IPS DF 4.7 (cell line): ENCODE measurements around the gene AAR2.

Experiments
- DNase-seq: peaks from one replicate; pipeline ENCODE4 v3.0.0-alpha.2; 2013; ENCODE audit warnings: low spot score; ENCODE audit errors: extremely low read depth

The AAR2 gene

DNA sequence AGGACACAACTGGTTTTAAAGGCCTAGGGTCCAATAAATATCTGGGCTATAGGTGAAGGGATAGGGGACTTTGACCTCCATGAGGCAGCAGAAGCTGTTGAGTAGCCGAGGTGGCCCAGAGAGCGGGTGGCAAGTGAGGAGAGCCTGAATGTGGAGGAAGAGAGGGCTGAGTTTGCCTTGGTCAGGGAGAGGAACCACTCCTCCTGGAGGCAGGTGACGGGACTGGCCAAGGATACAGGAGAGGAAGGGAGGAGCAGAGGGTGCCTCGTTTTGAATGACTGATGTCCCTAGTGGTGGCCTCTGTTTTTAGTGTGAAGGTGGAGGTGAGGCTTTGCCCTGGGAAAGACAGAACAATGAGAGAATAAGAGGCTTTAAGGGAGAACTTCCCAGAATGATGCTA is 19.1 kb upstream of the AAR2 start:
- DNase-seq, result no peak

DNA sequence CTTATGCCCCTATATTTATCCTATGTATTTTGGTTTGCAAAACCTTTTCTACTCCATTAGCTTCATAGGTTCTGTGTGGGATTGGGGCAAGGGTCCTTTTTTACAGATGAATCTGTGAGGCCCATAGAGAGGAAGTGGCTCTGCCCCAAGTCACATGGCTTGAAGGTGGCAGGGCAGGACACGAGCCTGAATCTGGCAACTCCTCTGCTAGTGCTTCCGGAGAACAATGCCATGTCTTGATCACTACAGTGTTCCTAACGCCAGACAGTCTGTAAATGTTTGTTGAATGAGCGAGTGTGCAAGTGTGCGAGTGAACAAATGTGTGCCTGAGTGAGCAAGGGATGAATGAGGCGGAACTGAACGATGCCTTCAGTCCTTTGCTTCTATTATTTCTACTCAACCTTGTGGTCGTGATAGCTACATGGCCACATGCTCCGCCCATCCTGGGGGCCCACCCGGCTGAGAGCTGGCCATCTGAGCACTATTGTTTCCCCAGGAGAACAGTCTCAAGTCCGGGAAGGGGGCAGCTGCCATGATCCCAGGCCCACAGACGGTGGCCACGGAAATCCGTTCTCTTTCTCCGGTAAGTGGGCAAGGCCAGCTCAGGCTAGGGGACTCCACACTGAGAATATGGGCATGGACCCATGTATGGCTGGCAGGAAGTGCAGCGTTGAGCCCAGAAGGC is 17.8 kb upstream of the AAR2 start:
- DNase-seq, result no peak

DNA sequence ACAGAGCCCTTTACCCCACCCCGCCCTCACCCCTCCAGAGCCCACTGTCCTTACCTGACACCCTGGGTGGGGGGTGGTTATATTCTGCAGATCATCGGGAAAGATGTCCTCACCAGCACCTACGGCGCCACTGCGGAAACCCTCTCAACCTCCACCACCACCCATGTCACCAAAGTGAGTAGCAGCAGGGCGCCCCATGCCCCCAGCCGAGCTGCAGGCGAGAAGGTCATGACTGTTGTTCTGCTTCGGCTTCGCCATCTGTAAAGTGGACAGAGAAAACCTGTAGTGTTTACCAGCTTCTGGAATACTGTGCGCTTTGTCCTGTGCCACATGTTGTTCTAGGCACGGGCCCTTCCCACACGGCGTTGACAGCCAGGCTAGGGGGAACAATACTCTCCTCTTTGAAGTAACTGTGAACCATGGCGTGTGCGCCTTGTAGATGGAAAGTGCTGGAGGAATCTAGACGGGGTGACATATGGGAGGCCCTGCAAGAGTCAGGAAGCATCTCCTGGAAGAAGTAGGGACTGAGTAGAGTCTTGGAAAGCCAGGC is 16.5 kb upstream of the AAR2 start:
- no peak for DNase-seq

DNA sequence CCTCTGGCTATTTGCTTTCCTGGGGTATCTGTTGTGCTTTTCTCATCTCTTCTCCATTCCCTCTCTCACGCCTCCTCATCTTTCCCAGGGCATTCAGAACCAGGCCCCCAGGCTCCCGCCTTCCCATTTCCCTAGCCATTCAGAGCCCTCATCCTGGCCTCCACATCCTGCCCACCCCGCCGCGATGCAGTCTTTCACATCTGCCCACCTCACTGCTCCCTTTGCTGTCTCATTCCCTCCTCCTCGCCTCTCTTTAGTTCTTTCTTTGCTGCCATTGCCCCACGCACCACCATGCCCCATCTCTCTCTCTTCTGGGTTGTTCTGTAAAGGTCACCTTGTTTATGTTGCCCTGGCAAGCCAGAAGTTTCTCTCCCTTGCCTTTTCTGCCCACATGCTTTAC is 10.6 kb upstream of the AAR2 start:
- no peak for DNase-seq

DNA sequence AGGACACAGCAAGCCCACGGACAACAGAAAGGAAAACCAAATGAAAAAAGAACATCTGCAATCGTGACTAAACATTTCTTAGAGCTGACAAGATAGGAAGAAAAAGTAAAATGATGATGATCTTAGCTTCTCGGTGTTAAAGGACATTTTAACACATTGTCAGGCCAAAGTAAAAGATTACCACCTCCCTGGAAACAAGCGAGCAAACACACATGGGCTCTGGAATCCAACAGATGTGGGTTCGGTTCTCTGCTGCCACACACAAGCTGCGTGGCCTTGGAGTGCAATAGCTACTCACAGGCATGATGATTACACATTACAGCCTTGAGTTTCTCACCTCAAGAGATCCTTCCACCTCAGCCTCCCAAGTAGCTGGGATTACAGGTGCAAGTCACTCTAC is 7.5 kb upstream of the AAR2 start:
- DNase-seq, result no peak

DNA sequence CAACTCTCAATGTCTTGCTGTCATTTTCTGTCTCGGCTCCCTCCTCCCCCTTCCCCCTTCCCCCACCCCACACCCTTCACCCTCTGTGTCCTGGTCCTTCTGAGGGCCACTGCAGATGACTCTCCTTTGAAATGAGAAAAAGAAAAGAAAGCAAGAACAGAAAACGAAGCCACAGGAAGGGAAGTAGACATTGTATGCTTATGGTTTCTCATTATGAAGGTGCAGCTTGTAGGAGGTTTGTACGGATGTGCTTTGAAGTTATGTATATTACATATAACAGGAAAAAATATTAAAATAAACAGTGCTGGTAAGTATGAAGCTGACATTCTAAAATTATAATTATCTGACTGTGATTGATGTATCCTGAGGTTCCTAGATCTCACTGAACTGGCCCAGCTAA is 6.3 kb upstream of the AAR2 start:
- no peak for DNase-seq

DNA sequence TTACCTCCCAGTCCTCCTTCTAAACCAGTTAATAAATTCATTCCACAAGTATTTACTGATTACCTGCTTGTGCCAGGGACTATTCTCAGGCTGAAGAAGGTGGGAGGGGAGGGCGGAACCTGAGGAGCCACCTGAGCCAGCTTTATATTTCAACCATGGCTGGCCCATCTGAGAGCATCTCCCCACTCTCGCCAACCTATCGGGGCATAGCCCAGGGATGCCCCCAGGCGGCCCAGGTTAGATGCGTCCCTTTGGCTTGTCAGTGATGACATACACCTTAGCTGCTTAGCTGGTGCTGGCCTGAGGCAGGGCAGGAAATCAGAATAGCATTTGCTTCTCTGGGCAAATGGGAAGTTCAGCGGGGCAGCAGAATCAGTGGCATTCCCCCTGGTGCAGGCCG is 4.9 kb upstream of the AAR2 start:
- no peak for DNase-seq

DNA sequence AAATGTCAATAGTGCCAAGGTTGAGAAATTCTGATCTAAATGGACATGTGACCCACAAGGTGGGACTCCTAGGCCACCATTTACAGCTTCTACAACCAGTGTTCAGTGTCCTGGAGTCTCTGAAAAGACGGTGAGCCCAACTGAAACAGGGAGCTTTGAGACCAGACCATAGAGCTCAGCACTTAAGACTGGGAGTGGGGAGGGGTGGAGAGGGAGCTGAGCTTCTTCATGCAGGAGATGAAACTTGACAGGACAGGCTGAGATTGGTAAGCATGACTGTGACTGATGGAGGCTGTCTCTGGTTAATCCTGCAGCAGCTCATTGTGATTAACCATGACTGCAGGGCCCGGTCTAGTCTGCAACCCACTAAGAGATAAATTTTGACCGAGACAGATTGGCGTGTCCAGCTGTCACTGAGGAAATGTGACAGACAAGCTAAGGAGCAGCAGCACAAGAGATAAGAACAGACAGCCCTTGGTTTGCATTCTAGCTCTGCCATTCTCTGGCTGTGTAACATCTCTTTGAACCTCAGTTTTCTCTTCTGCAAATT is 1.4 kb upstream of the AAR2 start:
- no peak for DNase-seq

DNA sequence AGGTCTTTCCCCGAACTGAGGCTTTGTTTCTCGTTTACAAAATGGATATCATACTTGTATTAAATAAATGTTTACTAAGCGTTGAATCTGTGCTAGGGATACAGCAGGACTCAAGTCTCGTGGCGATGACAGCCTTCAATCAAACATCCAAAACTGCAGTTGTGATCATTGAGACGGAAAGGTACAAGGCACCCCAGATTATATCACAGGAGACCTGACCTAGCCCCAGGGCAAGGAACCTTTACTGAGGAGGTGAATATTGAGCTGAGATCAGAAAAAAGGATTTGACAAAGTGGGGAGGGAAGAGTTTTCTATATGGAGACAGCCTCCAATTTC is 476 bp downstream of the AAR2 start:
- DNase-seq, result no peak

DNA sequence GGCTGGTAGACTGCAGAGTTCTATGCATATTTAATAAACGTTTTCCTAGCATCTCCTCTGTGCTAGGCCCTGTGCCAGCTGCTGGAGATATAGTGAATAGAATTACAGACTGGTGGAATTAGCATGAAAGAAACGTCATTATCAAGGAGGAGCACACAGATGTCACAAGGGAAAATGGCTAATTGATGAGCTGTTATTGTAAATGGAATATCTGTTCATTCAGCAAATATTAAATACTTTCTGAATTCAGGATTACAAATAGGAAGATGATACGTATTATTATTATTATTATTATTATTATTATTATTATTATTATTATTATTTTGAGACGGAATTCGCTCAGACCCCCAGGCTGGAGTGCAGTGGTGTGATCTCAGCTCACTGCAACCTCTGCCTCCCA is 1.2 kb downstream of the AAR2 start:
- no peak for DNase-seq

DNA sequence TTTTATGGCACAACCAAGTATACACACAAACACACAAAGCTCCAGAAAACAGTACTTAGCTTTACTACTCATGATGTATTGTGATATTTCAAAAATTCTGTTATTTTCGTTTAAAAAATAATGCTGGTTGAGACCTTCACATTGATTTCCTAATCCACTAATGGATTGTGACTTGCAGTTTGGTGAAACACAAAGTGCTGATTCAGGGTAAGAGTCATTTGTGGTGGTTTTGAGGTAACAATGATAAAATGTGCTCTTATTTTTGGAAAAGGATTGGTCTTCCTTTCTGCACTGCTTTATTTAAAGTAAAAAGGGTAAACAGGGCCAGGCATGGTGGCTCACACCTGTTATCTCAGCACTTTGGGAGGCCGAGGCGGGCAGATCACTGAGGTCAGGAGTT is 1.9 kb downstream of the AAR2 start:
- no peak for DNase-seq

DNA sequence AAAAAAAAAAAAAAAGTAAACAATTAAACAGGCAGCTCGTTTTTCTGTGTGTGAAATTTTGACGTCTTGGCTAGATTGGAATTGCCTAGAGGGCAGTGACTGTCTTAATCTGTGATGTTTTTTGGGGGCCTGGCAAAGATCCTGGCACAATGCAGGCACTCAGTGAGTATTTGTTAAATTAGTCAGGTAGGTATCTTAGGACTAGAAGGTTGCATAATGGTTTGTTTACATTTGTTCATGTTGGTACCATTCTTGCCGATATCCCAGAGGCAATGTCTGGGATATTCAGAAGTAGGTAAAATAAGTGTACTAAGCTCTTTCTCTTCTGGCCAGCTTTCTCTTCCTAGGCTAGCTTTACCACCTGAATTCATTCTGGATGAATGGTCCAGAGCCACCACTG is 2.5 kb downstream of the AAR2 start:
- no peak for DNase-seq

DNA sequence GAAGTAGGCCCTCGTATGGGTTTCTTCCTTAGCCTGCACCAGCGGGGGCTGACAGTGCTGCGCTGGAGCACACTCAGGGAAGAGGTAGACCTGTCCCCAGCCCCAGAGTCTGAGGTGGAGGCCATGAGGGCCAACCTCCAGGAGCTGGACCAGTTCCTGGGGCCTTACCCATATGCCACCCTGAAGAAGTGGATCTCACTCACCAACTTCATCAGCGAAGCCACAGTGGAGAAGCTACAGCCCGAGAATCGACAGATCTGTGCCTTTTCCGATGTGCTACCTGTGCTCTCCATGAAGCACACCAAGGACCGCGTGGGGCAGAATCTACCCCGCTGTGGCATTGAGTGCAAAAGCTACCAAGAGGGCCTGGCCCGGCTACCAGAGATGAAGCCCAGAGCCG is 3.8 kb downstream of the AAR2 start:
- DNase-seq, result no peak

DNA sequence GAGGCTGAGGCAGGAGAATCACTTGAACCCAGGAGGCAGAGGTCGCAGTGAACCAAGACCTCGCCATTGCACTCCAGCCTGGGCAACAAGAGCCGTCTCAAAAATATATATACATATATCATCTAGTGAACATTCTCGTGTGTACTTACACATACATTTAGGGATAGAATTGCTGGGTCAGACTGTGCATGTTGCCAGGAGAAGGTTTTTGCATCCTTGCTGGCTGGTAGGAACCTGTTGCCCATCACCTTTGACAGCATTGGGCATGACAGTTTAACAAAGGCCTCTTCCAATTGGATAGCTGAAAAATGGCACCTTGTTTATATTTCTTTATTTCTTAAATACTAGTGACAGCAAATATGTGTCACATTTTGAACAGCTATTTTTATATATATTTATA is 5.4 kb downstream of the AAR2 start:
- no peak for DNase-seq

DNA sequence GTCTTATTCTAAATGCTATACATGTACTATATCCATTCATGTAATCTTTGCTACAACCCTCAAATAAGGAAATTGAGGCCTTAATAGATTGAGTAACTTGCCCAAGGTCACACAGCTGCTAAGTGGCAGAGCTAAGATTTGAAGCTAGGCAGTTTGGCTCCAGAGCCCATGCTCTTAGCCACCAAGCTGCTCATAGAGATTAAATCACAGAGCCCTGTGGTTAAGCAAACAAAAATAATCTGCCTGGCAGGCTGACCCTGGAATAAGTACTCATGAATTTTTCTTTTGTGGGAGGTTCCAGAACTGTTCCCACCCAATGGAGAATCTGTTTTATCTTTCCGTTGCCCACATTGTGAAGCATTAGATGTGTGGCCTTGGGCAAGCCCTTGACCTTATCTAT is 7.4 kb downstream of the AAR2 start:
- no peak for DNase-seq

DNA sequence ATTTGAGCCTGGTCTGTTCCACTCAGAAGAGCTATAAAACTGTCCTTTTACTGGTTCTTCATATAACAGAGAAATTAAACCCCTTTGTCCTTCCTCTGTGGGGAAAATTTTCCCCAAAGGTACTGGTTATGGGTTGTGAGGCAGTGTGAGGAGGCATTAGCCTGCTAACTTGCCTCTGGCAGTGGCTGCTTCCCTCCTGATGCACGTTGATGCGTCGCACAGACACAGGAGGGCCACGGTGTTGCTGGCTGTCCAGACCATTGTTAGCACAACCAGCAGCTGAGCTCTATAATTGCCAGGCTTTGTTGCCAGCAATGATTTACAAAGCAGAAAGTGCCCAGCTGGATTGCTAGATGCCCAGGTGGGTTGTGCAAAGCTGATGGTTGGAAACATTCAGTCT is 10.1 kb downstream of the AAR2 start:
- DNase-seq, result no peak

DNA sequence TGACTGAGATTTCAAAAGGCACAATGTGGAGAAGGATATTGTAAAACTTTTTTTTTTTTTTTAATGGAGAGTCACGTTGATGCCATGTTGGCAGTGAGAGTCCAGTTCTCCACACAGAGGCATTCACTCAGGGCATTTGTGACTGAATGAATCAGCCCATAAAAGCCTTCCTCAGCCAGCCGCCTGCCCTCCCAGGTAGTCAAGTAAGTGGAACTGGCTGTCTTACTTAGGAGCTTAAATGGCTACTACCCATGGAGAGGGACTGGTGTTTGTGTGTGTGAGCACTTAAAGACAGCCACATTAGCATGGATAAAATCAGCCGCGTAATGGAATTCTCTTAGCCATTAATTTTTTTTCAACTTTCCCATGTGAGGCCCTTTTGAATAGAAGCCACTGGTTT is 12.6 kb downstream of the AAR2 start:
- DNase-seq, result no peak

DNA sequence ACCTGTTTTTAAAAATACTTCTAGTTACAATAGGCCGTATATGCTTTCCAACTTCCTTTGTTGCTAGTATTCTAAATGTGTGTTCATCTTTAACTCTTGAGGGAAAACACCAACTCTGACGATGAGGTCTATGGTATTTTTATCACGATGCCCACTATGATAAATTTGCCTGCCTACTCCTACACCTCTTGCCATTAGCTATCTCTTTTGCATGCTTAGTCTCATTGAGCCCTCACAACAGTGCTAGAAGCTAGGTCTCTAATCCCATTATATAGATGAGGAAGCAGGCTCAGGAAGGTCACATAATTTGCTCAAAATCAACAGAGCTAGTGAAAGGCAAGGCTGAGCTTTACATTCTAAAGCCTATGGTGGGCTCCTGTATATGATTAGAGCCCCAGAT is 13.2 kb downstream of the AAR2 start:
- no peak for DNase-seq

DNA sequence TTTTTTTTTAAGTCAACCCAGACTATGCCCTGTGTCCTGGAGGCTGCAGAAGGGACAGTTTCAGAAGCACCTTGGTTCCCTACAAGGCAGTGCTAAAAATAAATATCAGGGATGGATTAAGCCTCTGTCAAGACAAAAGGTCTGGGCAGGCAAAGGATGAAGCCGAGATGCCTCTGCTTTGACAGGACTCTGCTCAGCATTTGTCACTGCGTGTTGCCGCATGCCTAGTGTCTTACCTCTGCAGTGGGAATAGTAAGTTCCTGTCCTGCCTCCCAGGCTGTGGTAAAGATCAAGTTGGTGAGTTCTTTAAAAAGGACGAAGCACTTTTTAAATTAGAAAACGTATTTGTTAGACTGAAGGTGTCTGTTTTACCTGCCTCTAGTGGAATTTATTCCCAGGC is 15.1 kb downstream of the AAR2 start:
- DNase-seq, result no peak

DNA sequence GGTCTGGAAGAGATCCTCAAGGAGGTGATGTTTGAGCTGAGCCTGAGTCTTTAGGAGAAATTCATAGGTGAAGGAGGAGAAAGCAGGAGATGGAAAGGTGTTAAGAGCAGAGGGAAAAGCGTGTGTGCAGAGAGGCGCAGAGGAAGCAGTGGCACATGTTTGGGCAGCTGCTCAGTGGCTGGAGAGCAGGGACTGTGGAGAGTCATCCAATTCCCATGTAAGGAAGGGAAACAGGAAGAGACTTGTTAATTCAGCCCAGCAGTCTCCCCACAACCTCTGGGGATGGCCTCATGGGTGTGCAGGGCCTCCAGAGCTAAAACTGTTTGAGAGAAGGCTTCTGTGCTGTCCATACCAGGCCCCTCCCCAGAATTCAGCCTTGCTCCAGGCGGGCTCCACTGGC is 16.2 kb downstream of the AAR2 start:
- no peak for DNase-seq

DNA sequence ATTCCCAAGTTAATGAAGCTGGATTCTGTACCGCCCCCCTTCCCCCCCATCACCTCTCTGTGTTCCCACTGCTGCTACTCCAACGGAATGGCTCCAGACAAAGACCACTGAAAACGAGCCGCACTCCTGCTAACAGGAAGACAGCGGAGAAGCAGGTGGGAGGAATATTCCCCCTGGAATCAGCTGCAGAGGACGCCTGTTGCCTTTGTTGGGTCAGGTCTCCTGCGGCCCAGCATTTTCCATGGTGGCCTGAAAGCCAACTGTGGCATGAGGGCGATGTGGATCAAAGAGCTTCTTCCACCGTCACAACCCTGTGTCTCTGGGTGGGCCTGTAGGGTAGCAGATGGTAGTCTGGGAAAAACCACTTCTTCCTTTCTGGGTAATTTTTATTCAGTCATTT is 16.8 kb downstream of the AAR2 start:
- DNase-seq, result no peak

DNA sequence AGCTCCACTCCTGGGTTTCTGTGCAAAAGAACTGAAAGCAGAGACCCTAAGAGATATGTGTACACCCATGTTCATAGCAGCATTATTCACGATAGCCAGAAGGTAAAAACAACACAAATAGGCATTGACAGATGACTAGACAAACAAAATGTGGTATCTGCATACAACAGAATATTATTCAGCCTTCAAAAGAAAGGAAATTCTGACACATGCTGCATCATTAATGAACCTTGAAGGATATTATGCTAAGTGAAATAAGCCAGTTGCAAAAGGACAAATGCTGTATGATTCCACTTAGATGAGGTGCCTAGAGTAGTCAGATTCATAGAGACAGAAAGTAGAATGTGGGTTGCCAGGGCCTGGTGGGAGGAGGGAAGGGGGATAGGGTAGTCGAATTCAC is 17.8 kb downstream of the AAR2 start:
- DNase-seq, result no peak

DNA sequence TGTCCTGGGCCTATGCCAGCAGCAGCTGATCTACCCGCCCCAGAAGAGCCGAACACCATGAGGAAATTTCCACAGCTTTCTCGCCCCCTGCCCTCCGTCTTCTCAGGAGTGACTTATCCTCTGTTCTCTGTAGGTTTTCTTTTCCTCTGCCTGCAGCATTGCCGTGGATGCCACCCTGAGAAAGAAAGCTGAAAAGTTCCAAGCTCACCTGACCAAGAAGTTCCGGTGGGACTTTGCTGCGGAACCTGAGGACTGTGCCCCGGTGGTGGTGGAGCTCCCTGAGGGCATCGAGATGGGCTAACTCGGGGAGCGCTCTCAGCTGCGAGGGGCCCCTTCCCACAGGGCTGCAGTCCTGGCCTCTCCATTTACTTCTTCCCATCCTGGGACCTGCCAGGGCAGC is 19.2 kb downstream of the AAR2 start:
- DNase-seq, result no peak
